ENCODE results near the gene FABP3. TPM values are rescaled to one million over a fixed set of nuclear protein-coding genes. Genes with fewer than 3 reads are reported as not detected.

Gene FABP3
- polyA plus RNA-seq, 2 donors = 1.8 to 2.6 TPM

GRCh38 chr1:31335007-31335406, 37.9 kb downstream of the FABP3 start:
- Histone ChIP-seq H3K27ac (ENCODE audit: low read depth in 2 of 2, low read length in 1 of 2) (no peak overlapping the region), H3K36me3 (ENCODE audit: control insufficient read depth in 2 of 2, insufficient read depth in 2 of 2, low read length in 1 of 2) (no peaks in the 10 kb centered on the region), H3K27me3 (ENCODE audit: control insufficient read depth in 1 of 2, insufficient read depth in 2 of 2, low read length in 2 of 2) (no peaks in the 10 kb centered on the region), H3K4me1 (ENCODE audit: control insufficient read depth in 2 of 2, insufficient read depth in 2 of 2, low read length in 1 of 2) (no peaks in the 10 kb centered on the region), H3K4me3 (ENCODE audit: low read depth in 1 of 2, low read length in 2 of 2) (no peak overlapping the region), H3K9me3 (ENCODE audit: control insufficient read depth in 2 of 2, insufficient read depth in 1 of 2, low read depth in 1 of 2, low read length in 1 of 2) (no peaks in the 10 kb centered on the region)

- no peak overlapping the region for H3K4me3 ChIP-seq (ENCODE audit: low read depth in 1 of 2, low read length in 2 of 2)
- peaks cover 0 to 7% of the 10 kb centered on the region in 2 donors for H3K36me3 ChIP-seq (ENCODE audit: control insufficient read depth in 2 of 2, insufficient read depth in 2 of 2, low read length in 1 of 2)
- WGBS, 2 donors = 75 to 83% methylated on average over 3 of the region's 3 CpGs
- no peaks in the 10 kb centered on the region for H3K27me3 ChIP-seq (ENCODE audit: control insufficient read depth in 1 of 2, insufficient read depth in 2 of 2, low read length in 2 of 2)
- no peak overlapping the region for H3K27ac ChIP-seq (ENCODE audit: low read depth in 2 of 2, low read length in 1 of 2)
- no peaks in the 10 kb centered on the region for H3K9me3 ChIP-seq (ENCODE audit: control insufficient read depth in 2 of 2, insufficient read depth in 1 of 2, low read depth in 1 of 2, low read length in 1 of 2)
- H3K4me1 ChIP-seq (ENCODE audit: control insufficient read depth in 2 of 2, insufficient read depth in 2 of 2, low read length in 1 of 2) = no peaks in the 10 kb centered on the region
Observed at GRCh38 chr1:31327381-31327780, 45.5 kb downstream of the FABP3 start.

DNA sequence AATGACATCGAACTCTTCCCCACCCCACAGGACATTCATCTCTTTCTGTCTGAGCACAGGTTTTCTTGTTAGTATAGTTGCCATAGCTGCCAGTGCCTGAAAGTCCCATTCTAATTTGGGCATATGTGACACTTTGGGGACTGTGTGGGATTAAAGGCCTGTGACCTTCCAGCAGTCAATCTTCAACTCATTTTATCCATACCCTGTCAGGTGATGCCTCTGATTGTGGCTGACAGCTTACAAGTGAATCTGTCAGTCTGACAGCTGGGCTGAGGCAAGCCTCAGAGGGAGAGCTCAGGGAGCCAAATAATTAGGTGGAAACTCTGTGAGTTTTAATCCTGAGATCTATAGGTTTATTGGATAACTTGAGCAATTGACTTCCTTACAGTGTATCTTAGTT, 46.4 kb downstream of the FABP3 start:
- no peaks in the 10 kb centered on the region for H3K4me1 ChIP-seq (ENCODE audit: control insufficient read depth in 2 of 2, insufficient read depth in 2 of 2, low read length in 1 of 2)
- WGBS, 2 donors = 89 to 96% methylated on average over 1 of the region's 1 CpG
- H3K36me3 ChIP-seq (ENCODE audit: control insufficient read depth in 2 of 2, insufficient read depth in 2 of 2, low read length in 1 of 2) = peaks cover 0 to 7% of the 10 kb centered on the region in 2 donors

DNA sequence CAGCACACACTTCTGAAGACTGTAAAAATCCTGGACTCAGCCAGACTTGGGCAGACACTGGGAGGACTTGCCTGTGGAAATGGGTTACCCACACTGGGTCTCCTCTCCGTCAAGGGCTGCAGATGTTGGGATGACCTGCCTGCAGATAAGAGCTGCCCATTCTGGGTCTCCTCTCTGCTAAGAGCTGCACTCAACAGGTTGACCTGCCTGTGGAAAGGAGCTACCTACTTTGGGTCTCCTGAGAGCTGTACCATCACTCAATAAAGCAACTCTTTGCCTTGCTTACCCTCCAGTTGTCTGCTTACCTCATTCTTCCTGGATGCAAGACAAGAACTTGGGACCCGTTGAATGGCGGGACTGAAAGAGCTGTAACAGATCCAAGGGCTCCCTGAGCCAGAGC, 47.9 kb downstream of the FABP3 start:
- H3K9me3 ChIP-seq (ENCODE audit: control insufficient read depth in 2 of 2, insufficient read depth in 1 of 2, low read depth in 1 of 2, low read length in 1 of 2) = no peaks in the 10 kb centered on the region
- WGBS, 2 donors = 95 to 97% methylated on average over 3 of the region's 3 CpGs

More for the DNA sequence above, 46.4 kb downstream of the FABP3 start:
- no peaks in the 10 kb centered on the region for H3K27me3 ChIP-seq (ENCODE audit: control insufficient read depth in 1 of 2, insufficient read depth in 2 of 2, low read length in 2 of 2)
- no peak overlapping the region for H3K4me3 ChIP-seq (ENCODE audit: low read depth in 1 of 2, low read length in 2 of 2)
- no peak overlapping the region for H3K27ac ChIP-seq (ENCODE audit: low read depth in 2 of 2, low read length in 1 of 2)
- no peaks in the 10 kb centered on the region for H3K9me3 ChIP-seq (ENCODE audit: control insufficient read depth in 2 of 2, insufficient read depth in 1 of 2, low read depth in 1 of 2, low read length in 1 of 2)

DNA sequence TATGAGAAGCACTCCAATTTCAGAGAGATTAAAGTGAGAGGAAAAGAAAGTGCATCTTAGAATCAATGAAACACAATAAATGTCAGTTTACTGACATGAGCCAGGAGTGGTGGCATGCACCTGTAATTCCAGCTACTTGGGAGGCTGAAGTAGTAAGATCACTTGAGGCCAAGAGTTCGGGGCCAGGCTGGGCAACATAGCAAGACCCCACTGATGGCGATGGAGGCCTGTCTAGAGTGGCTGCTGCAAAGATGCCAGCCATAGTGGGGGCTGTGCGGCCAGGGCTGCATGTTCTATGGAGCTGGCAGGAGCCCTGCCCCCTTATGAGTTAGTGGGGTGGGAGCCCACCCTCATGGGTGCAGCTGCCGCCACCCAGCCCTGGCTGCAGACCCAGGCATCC, 48.8 kb downstream of the FABP3 start:
- Histone ChIP-seq H3K4me3 (ENCODE audit: low read depth in 1 of 2, low read length in 2 of 2) (no peak overlapping the region), H3K4me1 (ENCODE audit: control insufficient read depth in 2 of 2, insufficient read depth in 2 of 2, low read length in 1 of 2) (no peaks in the 10 kb centered on the region), H3K27ac (ENCODE audit: low read depth in 2 of 2, low read length in 1 of 2) (no peak overlapping the region), H3K27me3 (ENCODE audit: control insufficient read depth in 1 of 2, insufficient read depth in 2 of 2, low read length in 2 of 2) (no peaks in the 10 kb centered on the region), H3K9me3 (ENCODE audit: control insufficient read depth in 2 of 2, insufficient read depth in 1 of 2, low read depth in 1 of 2, low read length in 1 of 2) (no peaks in the 10 kb centered on the region), H3K36me3 (ENCODE audit: control insufficient read depth in 2 of 2, insufficient read depth in 2 of 2, low read length in 1 of 2) (peaks cover 0 to 9% of the 10 kb centered on the region in 2 donors)
- 98 to 100% methylated on average over 4 of the region's 4 CpGs for WGBS, 2 donors

More for the DNA sequence above, 47.9 kb downstream of the FABP3 start:
- H3K4me1 ChIP-seq (ENCODE audit: control insufficient read depth in 2 of 2, insufficient read depth in 2 of 2, low read length in 1 of 2) = no peaks in the 10 kb centered on the region
- no peak overlapping the region for H3K27ac ChIP-seq (ENCODE audit: low read depth in 2 of 2, low read length in 1 of 2)
- H3K36me3 ChIP-seq (ENCODE audit: control insufficient read depth in 2 of 2, insufficient read depth in 2 of 2, low read length in 1 of 2) = peaks cover 0 to 9% of the 10 kb centered on the region in 2 donors
- no peak overlapping the region for H3K4me3 ChIP-seq (ENCODE audit: low read depth in 1 of 2, low read length in 2 of 2)
- H3K27me3 ChIP-seq (ENCODE audit: control insufficient read depth in 1 of 2, insufficient read depth in 2 of 2, low read length in 2 of 2) = no peaks in the 10 kb centered on the region

DNA sequence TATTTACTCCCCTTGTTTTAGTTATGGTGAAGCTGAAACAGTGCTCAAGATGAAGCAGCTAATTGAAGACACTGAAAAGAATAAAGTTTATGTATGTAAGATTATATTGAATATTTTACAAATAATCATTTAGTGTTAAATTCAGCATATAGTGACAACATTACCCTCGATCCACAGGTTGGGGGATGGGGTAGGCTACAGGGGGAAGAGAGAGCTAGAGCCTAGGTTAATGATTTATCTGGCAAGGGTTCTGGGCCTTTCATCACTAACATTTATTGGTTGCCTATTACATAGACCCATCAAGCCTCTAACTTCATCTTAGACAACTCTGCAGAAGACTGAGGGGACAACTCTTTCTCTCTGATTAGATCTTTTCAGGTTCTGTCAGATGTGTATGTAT, 54.7 kb downstream of the FABP3 start:
- WGBS, 2 donors = 79 to 81% methylated on average over 1 of the region's 1 CpG
- peaks cover 0 to 2% of the 10 kb centered on the region in 2 donors for H3K36me3 ChIP-seq (ENCODE audit: control insufficient read depth in 2 of 2, insufficient read depth in 2 of 2, low read length in 1 of 2)
- H3K4me1 ChIP-seq (ENCODE audit: control insufficient read depth in 2 of 2, insufficient read depth in 2 of 2, low read length in 1 of 2) = no peaks in the 10 kb centered on the region
- no peaks in the 10 kb centered on the region for H3K9me3 ChIP-seq (ENCODE audit: control insufficient read depth in 2 of 2, insufficient read depth in 1 of 2, low read depth in 1 of 2, low read length in 1 of 2)
- H3K27me3 ChIP-seq (ENCODE audit: control insufficient read depth in 1 of 2, insufficient read depth in 2 of 2, low read length in 2 of 2) = no peaks in the 10 kb centered on the region
- no peak overlapping the region for H3K27ac ChIP-seq (ENCODE audit: low read depth in 2 of 2, low read length in 1 of 2)
- no peak overlapping the region for H3K4me3 ChIP-seq (ENCODE audit: low read depth in 1 of 2, low read length in 2 of 2)

DNA sequence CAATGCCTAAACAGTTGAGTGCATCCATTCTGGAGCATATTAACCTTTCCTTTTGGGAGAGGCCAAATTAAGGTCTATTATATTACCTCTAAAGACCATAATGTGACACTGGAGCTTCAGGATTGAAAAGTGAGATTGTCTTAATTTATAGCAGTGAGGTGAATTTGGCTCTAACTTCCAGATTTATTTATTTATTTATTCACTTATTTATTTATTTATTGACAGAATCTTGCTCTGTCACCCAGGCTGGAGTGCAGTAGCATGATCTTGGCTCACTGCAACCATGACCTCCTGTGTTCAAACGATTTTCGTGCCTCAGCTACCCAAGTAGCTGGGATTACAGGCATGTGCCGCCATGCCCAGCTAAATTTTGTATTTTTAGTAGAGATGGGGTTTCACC, 57.0 kb downstream of the FABP3 start:
- 95 to 98% methylated on average over 3 of the region's 3 CpGs for WGBS, 2 donors

More for the DNA sequence above, 57.0 kb downstream of the FABP3 start:
- Histone ChIP-seq H3K27ac (ENCODE audit: low read depth in 2 of 2, low read length in 1 of 2) (no peak overlapping the region), H3K4me1 (ENCODE audit: control insufficient read depth in 2 of 2, insufficient read depth in 2 of 2, low read length in 1 of 2) (no peaks in the 10 kb centered on the region), H3K36me3 (ENCODE audit: control insufficient read depth in 2 of 2, insufficient read depth in 2 of 2, low read length in 1 of 2) (peaks cover 2 to 4% of the 10 kb centered on the region in 2 donors), H3K27me3 (ENCODE audit: control insufficient read depth in 1 of 2, insufficient read depth in 2 of 2, low read length in 2 of 2) (no peaks in the 10 kb centered on the region), H3K9me3 (ENCODE audit: control insufficient read depth in 2 of 2, insufficient read depth in 1 of 2, low read depth in 1 of 2, low read length in 1 of 2) (no peaks in the 10 kb centered on the region), H3K4me3 (ENCODE audit: low read depth in 1 of 2, low read length in 2 of 2) (no peak overlapping the region)

Other genes starting within 250 kb of the FABP3 start
- gene NKAIN1, start 133.2 kb downstream of the FABP3 start, polyA plus RNA-seq = under 1 TPM; 0.16 to 0.38 TPM
- gene SNRNP40, start 76.3 kb downstream of the FABP3 start, polyA plus RNA-seq = 10 to 100 TPM in 1 of 2 donors, 1 to 10 TPM in 1; 8.7 to 23.9 TPM
- gene ZCCHC17, start 76.0 kb downstream of the FABP3 start, polyA plus RNA-seq = 10 to 100 TPM; 16.9 to 20.3 TPM
- gene SERINC2, start 40.1 kb upstream of the FABP3 start, polyA plus RNA-seq = 100 to 1,000 TPM in 1 of 2 donors, 10 to 100 TPM in 1; 84.2 to 119 TPM
- 10 to 100 TPM; 16.4 to 20.0 TPM for gene TINAGL1, start 203.4 kb upstream of the FABP3 start, polyA plus RNA-seq
- under 1 TPM in 1 of 2 donors, not detected in 1; 0.02 TPM for gene HCRTR1, start 244.6 kb upstream of the FABP3 start, polyA plus RNA-seq

Data from esophagus (tissue), 2 donors.